ENCODE results near the gene MAP7. TPM values are rescaled to one million over a fixed set of nuclear protein-coding genes. Genes with fewer than 3 reads are reported as not detected.

MAP7 gene
- total RNA-seq, 1 donor: 1.4 TPM

GRCh38 chr6:136464148-136464547, 86.1 kb downstream of the MAP7 start:
- Histone ChIP-seq H3K4me2 (ENCODE audit: insufficient read depth, low read length) (no peak overlapping the region), H3K36me3 (ENCODE audit: insufficient read depth, low read length) (no peaks in the 10 kb centered on the region), H3K79me2 (ENCODE audit: insufficient read depth, low read length) (no peaks in the 10 kb centered on the region), H3K4me1 (ENCODE audit: insufficient read depth, low read length) (no peaks in the 10 kb centered on the region), H2AFZ (ENCODE audit: low read length) (no peak overlapping the region), H3K27me3 (ENCODE audit: insufficient read depth, low read length) (peaks cover 3% of the 10 kb centered on the region), H3K27ac (ENCODE audit: low read depth, low read length) (no peak overlapping the region), H3K9me3 (ENCODE audit: low read depth, low read length) (no peaks in the 10 kb centered on the region), H3K4me3 (ENCODE audit: insufficient read depth, low read length) (no peak overlapping the region), H4K20me1 (ENCODE audit: insufficient read depth, low read length) (no peaks in the 10 kb centered on the region)
- TF ChIP-seq CTCF (IDR thresholded peaks at IDR 0.05; ENCODE audit: extremely low read depth, low read depth, low read length): no peak
- peak; percentile 19 for DNase-seq (ENCODE audit: insufficient read length, low spot score, missing footprints)

DNA sequence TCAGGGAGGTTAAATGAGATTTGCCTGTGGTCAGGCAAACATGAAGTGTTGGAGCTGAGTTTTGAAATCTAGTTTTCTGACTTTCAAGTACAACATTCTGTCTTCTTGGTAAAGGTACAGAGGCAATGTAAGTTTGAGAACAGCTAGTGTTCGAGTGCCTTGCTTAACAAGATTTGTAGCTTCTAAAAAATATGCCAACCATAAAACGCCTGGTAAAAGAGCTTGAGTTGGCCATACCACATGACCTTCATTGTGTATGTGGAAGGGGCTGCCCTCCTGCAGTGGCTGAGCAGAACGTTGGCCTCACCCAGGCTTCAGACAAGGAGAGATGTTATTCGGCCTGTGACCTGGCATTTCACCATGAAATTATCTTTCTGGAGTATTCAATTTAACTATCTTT, 86.5 kb downstream of the MAP7 start:
- Histone ChIP-seq H3K4me1 (ENCODE audit: insufficient read depth, low read length) (no peaks in the 10 kb centered on the region), H3K79me2 (ENCODE audit: insufficient read depth, low read length) (no peaks in the 10 kb centered on the region), H2AFZ (ENCODE audit: low read length) (no peak overlapping the region), H3K27ac (ENCODE audit: low read depth, low read length) (no peak overlapping the region), H3K4me2 (ENCODE audit: insufficient read depth, low read length) (no peak overlapping the region), H3K27me3 (ENCODE audit: insufficient read depth, low read length) (peaks cover 3% of the 10 kb centered on the region), H3K36me3 (ENCODE audit: insufficient read depth, low read length) (no peaks in the 10 kb centered on the region), H4K20me1 (ENCODE audit: insufficient read depth, low read length) (no peaks in the 10 kb centered on the region), H3K9me3 (ENCODE audit: low read depth, low read length) (no peaks in the 10 kb centered on the region), H3K4me3 (ENCODE audit: insufficient read depth, low read length) (no peak overlapping the region)
- no peak for TF ChIP-seq CTCF (IDR thresholded peaks at IDR 0.05; ENCODE audit: extremely low read depth, low read depth, low read length)
- no peak for DNase-seq (ENCODE audit: insufficient read length, low spot score, missing footprints)

DNA sequence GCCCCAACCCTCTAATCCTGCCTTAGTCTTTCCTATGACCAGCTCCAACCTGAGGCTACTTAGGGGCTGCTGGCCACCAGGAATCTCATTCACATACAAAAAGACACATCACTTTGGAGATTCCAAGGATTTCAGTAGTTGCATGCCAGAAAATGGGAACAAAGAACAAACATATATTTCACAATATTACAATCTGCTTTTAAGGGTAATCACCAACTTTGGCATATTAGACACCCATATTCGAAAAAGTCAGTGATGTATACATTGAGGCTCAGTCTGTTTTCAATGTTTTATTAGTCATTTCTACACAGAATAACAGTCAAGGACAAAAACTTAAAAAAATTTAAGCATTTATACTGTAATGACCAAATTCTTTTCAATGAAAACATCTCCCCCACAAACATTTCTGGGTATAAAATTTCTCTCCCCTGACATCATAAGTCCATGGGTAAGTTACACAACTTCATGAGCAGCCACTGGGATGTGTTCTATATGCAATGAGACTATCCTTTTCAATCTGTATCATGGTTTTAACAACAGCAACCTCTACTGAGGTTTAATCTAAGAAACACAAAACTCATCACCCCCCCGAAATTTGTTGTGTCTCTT, 103.5 kb downstream of the MAP7 start:
- Histone ChIP-seq H3K27me3 (ENCODE audit: insufficient read depth, low read length) (peaks cover 7% of the 10 kb centered on the region), H3K4me3 (ENCODE audit: insufficient read depth, low read length) (no peak overlapping the region), H2AFZ (ENCODE audit: low read length) (no peak overlapping the region), H3K4me2 (ENCODE audit: insufficient read depth, low read length) (no peak overlapping the region), H3K9me3 (ENCODE audit: low read depth, low read length) (no peaks in the 10 kb centered on the region), H3K79me2 (ENCODE audit: insufficient read depth, low read length) (no peaks in the 10 kb centered on the region), H3K36me3 (ENCODE audit: insufficient read depth, low read length) (no peaks in the 10 kb centered on the region), H3K4me1 (ENCODE audit: insufficient read depth, low read length) (no peaks in the 10 kb centered on the region), H4K20me1 (ENCODE audit: insufficient read depth, low read length) (no peaks in the 10 kb centered on the region), H3K27ac (ENCODE audit: low read depth, low read length) (no peak overlapping the region)
- TF ChIP-seq CTCF (IDR thresholded peaks at IDR 0.05; ENCODE audit: extremely low read depth, low read depth, low read length): no peak
- DNase-seq (ENCODE audit: insufficient read length, low spot score, missing footprints): no peak

GRCh38 chr6:136446145-136446544, 104.1 kb downstream of the MAP7 start:
- H4K20me1 ChIP-seq (ENCODE audit: insufficient read depth, low read length): no peaks in the 10 kb centered on the region
- H3K27me3 ChIP-seq (ENCODE audit: insufficient read depth, low read length): peaks cover 7% of the 10 kb centered on the region
- H3K4me1 ChIP-seq (ENCODE audit: insufficient read depth, low read length): no peaks in the 10 kb centered on the region
- no peak overlapping the region for H3K27ac ChIP-seq (ENCODE audit: low read depth, low read length)
- H3K36me3 ChIP-seq (ENCODE audit: insufficient read depth, low read length): no peaks in the 10 kb centered on the region
- no peak for TF ChIP-seq CTCF (IDR thresholded peaks at IDR 0.05; ENCODE audit: extremely low read depth, low read depth, low read length)
- no peak overlapping the region for H3K4me2 ChIP-seq (ENCODE audit: insufficient read depth, low read length)
- H3K79me2 ChIP-seq (ENCODE audit: insufficient read depth, low read length): no peaks in the 10 kb centered on the region
- no peak overlapping the region for H2AFZ ChIP-seq (ENCODE audit: low read length)
- no peak for DNase-seq (ENCODE audit: insufficient read length, low spot score, missing footprints)
- H3K9me3 ChIP-seq (ENCODE audit: low read depth, low read length): no peaks in the 10 kb centered on the region
- no peak overlapping the region for H3K4me3 ChIP-seq (ENCODE audit: insufficient read depth, low read length)

Measured in osteoblast (primary cell).